ENCODE measurements around the gene TTC39B. TPM values are rescaled to one million over a fixed set of nuclear protein-coding genes. Genes with fewer than 3 reads are reported as not detected.

TTC39B gene
- total RNA-seq, 1 donor from 2014 or later = 2.7 TPM

DNA sequence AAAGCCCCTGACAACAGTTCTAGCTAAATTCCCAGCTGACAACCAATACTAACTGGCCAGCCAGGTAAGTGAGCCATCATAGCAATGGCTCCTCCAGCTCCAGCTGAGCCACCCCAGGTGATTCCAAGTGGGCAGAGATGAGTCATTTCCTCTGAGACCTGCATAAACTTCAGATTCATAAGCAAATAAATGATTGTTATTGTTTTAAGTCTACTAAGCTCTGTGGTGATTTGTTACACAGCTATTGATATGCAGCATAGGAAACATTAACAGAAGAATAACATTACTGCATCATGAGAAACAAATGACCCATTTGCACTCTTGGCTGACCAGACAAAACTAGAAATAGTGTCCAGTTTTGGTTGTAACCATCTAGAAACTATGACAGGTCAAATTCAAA is 60.3 kb downstream of the TTC39B start:
- H3K4me3 ChIP-seq = no peak overlapping the region
- peak overlapping the region; percentile 70 to 80 for H3K27ac ChIP-seq
- peaks cover 8 to 42% of the 10 kb centered on the region in 2 donors for H3K4me1 ChIP-seq
- H3K9me3 ChIP-seq = no peaks in the 10 kb centered on the region
- no peaks in the 10 kb centered on the region for H3K36me3 ChIP-seq
- intact Hi-C loops (cut with DNase I) = loop anchor here (5.0 kb wide), 1 partner anchor 61 kb away; the partner anchor contains the start of gene TTC39B
- H3K27me3 ChIP-seq = no peaks in the 10 kb centered on the region
- TF ChIP-seq, protein P1, sequence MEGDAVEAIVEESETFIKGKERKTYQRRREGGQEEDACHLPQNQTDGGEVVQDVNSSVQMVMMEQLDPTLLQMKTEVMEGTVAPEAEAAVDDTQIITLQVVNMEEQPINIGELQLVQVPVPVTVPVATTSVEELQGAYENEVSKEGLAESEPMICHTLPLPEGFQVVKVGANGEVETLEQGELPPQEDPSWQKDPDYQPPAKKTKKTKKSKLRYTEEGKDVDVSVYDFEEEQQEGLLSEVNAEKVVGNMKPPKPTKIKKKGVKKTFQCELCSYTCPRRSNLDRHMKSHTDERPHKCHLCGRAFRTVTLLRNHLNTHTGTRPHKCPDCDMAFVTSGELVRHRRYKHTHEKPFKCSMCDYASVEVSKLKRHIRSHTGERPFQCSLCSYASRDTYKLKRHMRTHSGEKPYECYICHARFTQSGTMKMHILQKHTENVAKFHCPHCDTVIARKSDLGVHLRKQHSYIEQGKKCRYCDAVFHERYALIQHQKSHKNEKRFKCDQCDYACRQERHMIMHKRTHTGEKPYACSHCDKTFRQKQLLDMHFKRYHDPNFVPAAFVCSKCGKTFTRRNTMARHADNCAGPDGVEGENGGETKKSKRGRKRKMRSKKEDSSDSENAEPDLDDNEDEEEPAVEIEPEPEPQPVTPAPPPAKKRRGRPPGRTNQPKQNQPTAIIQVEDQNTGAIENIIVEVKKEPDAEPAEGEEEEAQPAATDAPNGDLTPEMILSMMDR (IDR thresholded peaks at IDR 0.05) = no peak
- no peak for DNase-seq (ENCODE audit: low spot score in 2 of 2)

DNA sequence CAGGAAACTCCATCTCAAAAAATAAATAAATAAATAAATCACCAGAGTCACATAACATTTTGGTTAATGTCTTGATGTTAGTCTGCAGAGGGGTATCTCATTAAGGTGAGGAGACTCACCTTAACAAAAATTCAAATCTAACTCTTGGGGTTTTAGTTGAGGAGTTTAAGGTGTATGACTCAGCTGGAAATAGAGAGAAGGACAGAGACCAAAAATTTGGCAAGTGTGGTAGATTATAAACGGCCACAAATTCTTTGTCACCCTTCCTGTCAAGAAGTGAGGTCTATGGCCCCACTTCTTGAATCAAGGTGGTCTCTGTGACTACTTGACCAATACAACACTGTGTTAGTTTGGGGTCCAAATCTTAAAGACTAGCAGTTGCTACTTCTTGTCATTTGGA is 60.8 kb downstream of the TTC39B start:
- Histone ChIP-seq H3K36me3 (no peaks in the 10 kb centered on the region), H3K27ac (peak overlapping the region; percentile 70 to 80), H3K27me3 (no peaks in the 10 kb centered on the region), H3K4me1 (peaks cover 8 to 42% of the 10 kb centered on the region in 2 donors), H3K4me3 (no peak overlapping the region), H3K9me3 (no peaks in the 10 kb centered on the region)
- no peak for DNase-seq (ENCODE audit: low spot score in 2 of 2)
- TF ChIP-seq, protein P1 (IDR thresholded peaks at IDR 0.05) = no peak
- intact Hi-C loops (cut with DNase I) = loop anchor here (5.0 kb wide), 1 partner anchor 61 kb away; the partner anchor contains the start of gene TTC39B

DNA sequence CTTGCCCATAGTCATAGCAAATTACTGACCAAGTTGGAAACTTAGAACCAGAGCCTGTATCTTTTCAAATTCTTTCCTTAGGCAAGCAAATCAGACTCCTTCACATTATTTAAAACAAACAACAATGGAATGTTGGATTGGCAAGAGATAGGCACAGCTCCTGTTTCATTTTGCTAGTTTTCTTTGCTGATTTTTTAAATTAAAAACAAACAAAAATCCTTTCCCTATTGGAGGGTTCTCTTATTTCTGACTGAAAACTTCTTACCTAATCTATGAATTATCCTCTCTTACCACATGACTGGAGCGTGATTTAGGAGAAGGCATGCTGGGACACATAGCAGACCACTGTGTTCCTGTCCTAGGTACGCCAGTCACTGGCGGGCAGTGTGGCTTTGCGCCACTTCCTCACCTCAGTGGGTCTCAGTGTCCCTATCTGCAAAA is 63.0 kb downstream of the TTC39B start:
- no peaks in the 10 kb centered on the region for H3K27me3 ChIP-seq
- intact Hi-C loops (cut with DNase I) = loop anchor here (5.0 kb wide), 1 partner anchor 87 kb away; no protein-coding TSS in a partner anchor
- H3K36me3 ChIP-seq = no peaks in the 10 kb centered on the region
- TF ChIP-seq, protein P1 (IDR thresholded peaks at IDR 0.05) = no peak
- DNase-seq (ENCODE audit: low spot score in 2 of 2) = no peak
- peak overlapping the region in 1 of 2 donors; percentile 34 for H3K4me3 ChIP-seq
- peaks cover 4 to 47% of the 10 kb centered on the region in 2 donors for H3K4me1 ChIP-seq
- peak overlapping the region; percentile 80 for H3K27ac ChIP-seq
- H3K9me3 ChIP-seq = no peaks in the 10 kb centered on the region

DNA sequence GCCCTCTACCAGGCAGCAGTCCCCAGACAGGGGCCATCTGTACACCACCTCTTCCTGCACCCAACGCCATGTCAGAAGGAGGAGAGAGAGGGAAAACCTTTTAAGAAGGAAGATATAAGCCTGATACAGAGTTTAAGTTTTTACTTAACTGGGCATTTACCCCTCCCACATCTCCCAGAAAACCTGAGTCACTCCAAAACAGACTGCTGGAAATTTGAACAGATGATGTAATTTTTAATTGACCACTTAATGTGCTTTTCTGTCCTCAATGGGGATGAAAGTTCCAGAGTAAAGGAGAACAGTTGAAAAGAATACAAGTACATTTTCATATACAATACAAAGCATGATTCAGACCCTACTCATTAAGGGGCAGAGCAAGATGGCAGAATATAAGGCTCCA is 63.9 kb downstream of the TTC39B start:
- peaks cover 4 to 42% of the 10 kb centered on the region in 2 donors for H3K4me1 ChIP-seq
- no peaks in the 10 kb centered on the region for H3K36me3 ChIP-seq
- H3K9me3 ChIP-seq = peaks cover 0 to 7% of the 10 kb centered on the region in 2 donors
- TF ChIP-seq, protein P1 (IDR thresholded peaks at IDR 0.05) = no peak
- intact Hi-C loops (cut with DNase I) = loop anchor here (5.0 kb wide), 1 partner anchor 86 kb away; no protein-coding TSS in a partner anchor
- no peak overlapping the region for H3K4me3 ChIP-seq
- DNase-seq (ENCODE audit: low spot score in 2 of 2) = no peak
- H3K27me3 ChIP-seq = no peaks in the 10 kb centered on the region
- peak overlapping the region; percentile 80 for H3K27ac ChIP-seq

DNA sequence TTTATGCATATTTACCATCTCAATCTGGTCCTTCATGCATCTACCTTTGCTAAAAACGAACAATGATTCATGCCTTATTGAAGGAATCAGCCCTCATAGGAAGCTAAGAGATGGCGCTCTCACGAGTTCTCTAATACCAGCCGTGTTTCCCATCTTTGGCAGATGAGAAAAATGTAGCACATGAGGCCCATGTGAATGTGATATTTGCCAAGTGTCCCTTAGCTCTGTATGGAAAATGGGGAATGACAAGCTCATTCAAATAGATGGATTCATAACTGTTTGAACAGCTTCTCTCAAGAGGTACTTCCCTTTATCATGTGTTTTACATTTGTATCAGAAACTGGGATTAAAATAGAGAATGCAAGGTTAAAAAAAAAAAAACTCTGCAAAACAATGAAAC is 66.1 kb downstream of the TTC39B start:
- Histone ChIP-seq H3K4me3 (no peak overlapping the region), H3K36me3 (no peaks in the 10 kb centered on the region), H3K27ac (peak overlapping the region; percentile 68 to 80), H3K4me1 (peaks cover 4 to 33% of the 10 kb centered on the region in 2 donors), H3K27me3 (no peaks in the 10 kb centered on the region), H3K9me3 (peaks cover 0 to 14% of the 10 kb centered on the region in 2 donors)
- intact Hi-C loops (cut with DNase I) = loop anchor here (5.0 kb wide), 1 partner anchor 84 kb away; no protein-coding TSS in a partner anchor
- no peak for DNase-seq (ENCODE audit: low spot score in 2 of 2)
- TF ChIP-seq, protein P1 (IDR thresholded peaks at IDR 0.05) = no peak
